ENCODE results near the gene C22orf23. TPM values are rescaled to one million over a fixed set of nuclear protein-coding genes. Genes with fewer than 3 reads are reported as not detected.

The C22orf23 gene
- total RNA-seq, 4 donors from 2014 or later = 0.31 to 0.40 TPM; not detected in 2

GRCh38 chr22:37985751-37986281, 32.4 kb upstream of the C22orf23 start:
- Histone ChIP-seq H3K27me3 (no peaks in the 10 kb centered on the region), H3K36me3 (peaks cover 0 to 27% of the 10 kb centered on the region in 2 donors), H3K9me3 (no peaks in the 10 kb centered on the region), H3K4me3 (peak overlapping the region in 1 of 2 donors; percentile 47), H3K27ac (peak overlapping the region in 3 of 4 donors; percentile 15 to 77 (median 67)), H3K4me1 (no peaks in the 10 kb centered on the region)
- ATAC-seq = no peak
- TF ChIP-seq POLR2AphosphoS5 (IDR thresholded peaks at IDR 0.05) (no peak), EP300 (IDR thresholded peaks at IDR 0.05) (no peak), POLR2A (IDR thresholded peaks at IDR 0.05) (no peak), CTCF (IDR thresholded peaks at IDR 0.05) (no peak)
- 49 to 82% methylated on average over 3 to 9 of the region's 27 CpGs for WGBS, 2 donors (ENCODE audit: low coverage in 1 of 2)

GRCh38 chr22:37985050-37985585, 31.7 kb upstream of the C22orf23 start:
- Histone ChIP-seq H3K4me3 (peak overlapping the region in 1 of 2 donors; percentile 47), H3K4me1 (no peaks in the 10 kb centered on the region), H3K36me3 (peaks cover 0 to 34% of the 10 kb centered on the region in 2 donors), H3K9me3 (no peaks in the 10 kb centered on the region), H3K27me3 (no peaks in the 10 kb centered on the region), H3K27ac (peak overlapping the region in 2 of 4 donors; percentile 67 to 77)
- WGBS, 2 donors (ENCODE audit: low coverage in 1 of 2) = 71 to 77% methylated on average over 2 of the region's 9 CpGs
- no peak for TF ChIP-seq POLR2A (IDR thresholded peaks at IDR 0.05)
- no peak for ATAC-seq

GRCh38 chr22:37983860-37984791, 30.7 kb upstream of the C22orf23 start, which contains the start of gene SOX10:
Gene SOX10 (minus strand): TSS chr22:37984555. CDS start chr22:37983784, 771 bp downstream.
- TF ChIP-seq POLR2AphosphoS5 (IDR thresholded peaks at IDR 0.05) (peak; percentile 70), EP300 (IDR thresholded peaks at IDR 0.05) (no peak), CTCF (IDR thresholded peaks at IDR 0.05) (no peak)
- Histone ChIP-seq H3K27me3 (no peaks in the 10 kb centered on the region), H3K27ac (peak within 1 kb of the TSS in 3 of 4 donors; percentile 54 to 77 (median 67)), H3K4me1 (no peaks in the 10 kb centered on the region), H3K9me3 (no peaks in the 10 kb centered on the region), H3K36me3 (peaks cover 0 to 41% of the 10 kb centered on the region in 2 donors), H3K4me3 (peak within 1 kb of the TSS; percentile 1 to 47)
- ATAC-seq = no peak
- whole genome bisulfite sequencing, 2 donors (ENCODE audit: low coverage in 1 of 2) = 59% methylated on average over 3 of the region's 42 CpGs; no CpG with 5 or more reads in 1 of the 2 donors

GRCh38 chr22:37982938-37983859, 29.8 kb upstream of the C22orf23 start:
- WGBS, 2 donors (ENCODE audit: low coverage in 1 of 2) = 60% methylated on average over 2 of the region's 84 CpGs; no CpG with 5 or more reads in 1 of the 2 donors
- ATAC-seq = peak; percentile 6
- peak in 1 of 2 donors; percentile 8 for TF ChIP-seq POLR2A (IDR thresholded peaks at IDR 0.05)
- peak in 1 of 4 experiments; percentile 40 for TF ChIP-seq CTCF (IDR thresholded peaks at IDR 0.05)
- TF ChIP-seq EP300 (IDR thresholded peaks at IDR 0.05) = no peak
- H3K4me3 ChIP-seq = peak overlapping the region; percentile 1 to 47
- H3K27me3 ChIP-seq = no peaks in the 10 kb centered on the region
- no peaks in the 10 kb centered on the region for H3K9me3 ChIP-seq
- no peaks in the 10 kb centered on the region for H3K4me1 ChIP-seq
- H3K27ac ChIP-seq = peak overlapping the region in 3 of 4 donors; percentile 54 to 77 (median 67)
- H3K36me3 ChIP-seq = peaks cover 0 to 50% of the 10 kb centered on the region in 2 donors
